ENCODE measurements around the gene RASGRP3.

The RASGRP3 gene

DNA sequence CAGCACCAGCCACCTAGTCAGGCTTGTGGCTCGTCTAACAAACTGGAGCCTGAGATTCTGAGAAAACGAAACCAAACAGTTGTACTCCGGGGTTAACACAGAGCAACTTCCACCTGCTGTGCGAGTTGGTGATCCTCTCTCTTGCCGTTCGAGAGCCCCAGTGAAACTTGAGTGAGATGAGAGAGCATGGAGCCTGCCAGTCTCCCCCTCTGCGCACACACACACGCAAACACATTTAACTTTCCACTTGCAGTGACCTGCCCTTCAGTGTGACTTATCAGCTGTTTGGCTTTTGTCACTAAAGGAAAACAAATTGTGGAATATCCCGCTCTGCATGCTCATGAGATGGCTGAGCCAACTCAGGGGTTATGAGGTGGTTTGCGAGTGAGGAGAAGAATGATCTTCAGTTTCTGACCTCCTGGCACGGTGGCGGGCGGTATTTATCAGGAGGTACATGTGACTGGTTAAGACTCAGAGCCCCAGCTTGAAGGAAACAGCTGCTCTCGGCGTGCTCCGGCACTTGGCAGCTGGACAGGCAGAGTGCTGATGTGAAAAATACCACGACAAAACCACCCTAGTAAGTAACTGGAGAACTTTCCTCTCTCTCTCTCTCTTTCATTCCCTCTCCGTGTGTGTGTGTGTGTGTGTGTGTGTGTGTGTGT lies at the start of gene RASGRP3:
Gene RASGRP3, plus strand, starts transcription at position 519 of the 662 bp plus-strand sequence. CDS start 38,488 bp downstream, outside the sequence.
- Histone ChIP-seq H3K4me2 (peak within 1 kb of the TSS; percentile 82), H3K9ac (peak within 1 kb of the TSS; percentile 92), H3K27me3 (ENCODE audit: insufficient read depth, low read depth) (no peaks in the 10 kb centered on the region), H3K4me1 (ENCODE audit: low read depth, poor library complexity, severe bottlenecking) (peaks cover 56% of the 10 kb centered on the region), H3K79me2 (ENCODE audit: insufficient read depth, low read depth) (peaks cover 30% of the 10 kb centered on the region), H2AFZ (ENCODE audit: low read depth) (peak within 1 kb of the TSS; percentile 55), H3K4me3 (IDR thresholded peaks at IDR 0.05; ENCODE audit: insufficient read depth, low read depth, low read length) (peak within 1 kb of the TSS; percentile 99), H4K20me1 (ENCODE audit: insufficient read depth) (no peaks in the 10 kb centered on the region), H3K36me3 (ENCODE audit: insufficient read depth) (no peaks in the 10 kb centered on the region), H3K27ac (peak within 1 kb of the TSS; percentile 98)
- no peak for TF ChIP-seq CTCF (conservative IDR thresholded peaks at IDR 0.05; ENCODE audit: low read depth, low read length)

DNA sequence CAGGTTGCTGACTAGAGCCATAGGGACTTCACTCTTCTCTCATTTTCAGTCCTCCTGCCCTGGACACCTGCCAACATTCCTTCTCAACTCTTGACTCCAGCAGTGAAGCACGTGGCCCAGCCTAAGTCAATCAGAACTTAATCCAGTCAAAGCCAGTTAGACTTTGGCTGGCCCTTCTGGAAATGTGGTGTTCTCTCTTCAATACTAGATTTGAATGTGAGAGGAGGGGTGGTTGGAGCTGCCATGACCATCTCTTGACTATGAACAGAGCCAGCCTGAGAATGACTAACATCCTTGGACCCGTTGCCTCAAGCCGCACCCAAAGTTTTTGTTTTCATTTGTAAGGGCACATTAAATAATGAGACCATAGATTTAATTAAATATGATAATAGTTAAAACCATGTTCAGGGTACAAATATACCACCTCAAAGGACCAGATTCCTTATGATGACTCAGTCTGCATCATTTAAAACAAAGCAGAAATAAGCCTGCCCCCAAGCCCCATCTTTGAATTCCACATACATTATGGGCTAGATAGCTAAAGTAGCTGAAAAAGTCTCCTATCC lies 49.7 kb upstream of the RASGRP3 start:
- Histone ChIP-seq H3K4me1 (ENCODE audit: low read depth, poor library complexity, severe bottlenecking) (no peaks in the 10 kb centered on the region), H3K36me3 (ENCODE audit: insufficient read depth) (no peaks in the 10 kb centered on the region), H3K9ac (no peak overlapping the region), H3K27me3 (ENCODE audit: insufficient read depth, low read depth) (no peaks in the 10 kb centered on the region), H4K20me1 (ENCODE audit: insufficient read depth) (no peaks in the 10 kb centered on the region), H2AFZ (ENCODE audit: low read depth) (no peak overlapping the region), H3K79me2 (ENCODE audit: insufficient read depth, low read depth) (no peaks in the 10 kb centered on the region), H3K27ac (no peak overlapping the region), H3K4me2 (no peak overlapping the region), H3K4me3 (IDR thresholded peaks at IDR 0.05; ENCODE audit: insufficient read depth, low read depth, low read length) (no peak overlapping the region)
- no peak for TF ChIP-seq CTCF (conservative IDR thresholded peaks at IDR 0.05; ENCODE audit: low read depth, low read length)

DNA sequence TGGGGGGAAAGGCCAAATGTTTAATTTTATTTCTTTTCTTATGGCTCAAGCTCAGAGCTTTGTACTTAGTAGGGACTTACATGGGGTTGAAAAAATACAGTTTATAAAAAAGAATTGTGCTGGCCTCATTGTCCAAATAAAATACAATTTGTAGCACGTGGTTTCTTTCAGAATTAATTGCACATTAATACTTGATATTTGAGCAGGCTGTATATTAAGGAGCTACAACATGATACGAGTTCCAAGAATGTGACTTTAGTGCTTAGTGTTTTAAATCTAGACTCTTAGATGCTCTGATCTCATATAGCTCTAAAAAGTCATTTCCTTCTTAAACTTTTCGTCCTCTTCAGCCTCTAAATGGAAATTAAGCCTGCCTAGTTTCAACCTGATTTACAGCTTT lies 46.4 kb upstream of the RASGRP3 start:
- no peaks in the 10 kb centered on the region for H3K79me2 ChIP-seq (ENCODE audit: insufficient read depth, low read depth)
- H3K27ac ChIP-seq = no peak overlapping the region
- H3K9ac ChIP-seq = no peak overlapping the region
- no peaks in the 10 kb centered on the region for H3K36me3 ChIP-seq (ENCODE audit: insufficient read depth)
- no peak for TF ChIP-seq CTCF (conservative IDR thresholded peaks at IDR 0.05; ENCODE audit: low read depth, low read length)
- no peak overlapping the region for H3K4me3 ChIP-seq (IDR thresholded peaks at IDR 0.05; ENCODE audit: insufficient read depth, low read depth, low read length)
- H3K27me3 ChIP-seq (ENCODE audit: insufficient read depth, low read depth) = no peaks in the 10 kb centered on the region
- no peaks in the 10 kb centered on the region for H4K20me1 ChIP-seq (ENCODE audit: insufficient read depth)
- H3K4me1 ChIP-seq (ENCODE audit: low read depth, poor library complexity, severe bottlenecking) = peaks cover 7% of the 10 kb centered on the region
- no peak overlapping the region for H2AFZ ChIP-seq (ENCODE audit: low read depth)
- H3K4me2 ChIP-seq = no peak overlapping the region

- Histone ChIP-seq H2AFZ (ENCODE audit: low read depth) (no peak overlapping the region), H3K36me3 (ENCODE audit: insufficient read depth) (no peaks in the 10 kb centered on the region), H3K27me3 (ENCODE audit: insufficient read depth, low read depth) (no peaks in the 10 kb centered on the region), H3K4me1 (ENCODE audit: low read depth, poor library complexity, severe bottlenecking) (peaks cover 7% of the 10 kb centered on the region), H3K79me2 (ENCODE audit: insufficient read depth, low read depth) (no peaks in the 10 kb centered on the region), H3K27ac (no peak overlapping the region), H3K4me2 (no peak overlapping the region), H3K9ac (no peak overlapping the region), H3K4me3 (IDR thresholded peaks at IDR 0.05; ENCODE audit: insufficient read depth, low read depth, low read length) (no peak overlapping the region), H4K20me1 (ENCODE audit: insufficient read depth) (no peaks in the 10 kb centered on the region)
- TF ChIP-seq CTCF (conservative IDR thresholded peaks at IDR 0.05; ENCODE audit: low read depth, low read length) = no peak
Observed at GRCh38 chr2:33430856-33431255, 45.6 kb upstream of the RASGRP3 start.

Data from KMS-11 (cell line).